Neuronal stem cell (in vitro differentiated cells): ENCODE measurements around the gene ABLIM3.
A peak's percentile ranks its signal among the peaks of the same experiment; 100 is the strongest.
"Not testable (repeated sequence)": the region's sequence is repeated elsewhere in the genome, so short reads cannot be mapped to it uniquely, and the experiment has no call there.

Experiments
- DNase-seq: peaks from one replicate; pipeline ENCODE4 v3.0.0-alpha.2; 2013; ENCODE audit warnings: low spot score
- H2AFZ ChIP-seq: one replicate; pipeline ENCODE4 v1.6.1; 2013; ENCODE audit warnings: mild to moderate bottlenecking, low read length, inconsistent platforms
- H2AK5ac ChIP-seq: 2 replicates; pipeline ENCODE4 v1.6.1; 2013; ENCODE audit warnings: low read depth, mild to moderate bottlenecking, inconsistent platforms, low read length, moderate library complexity, mixed read lengths
- H2BK120ac ChIP-seq: 2 replicates; pipeline ENCODE4 v1.6.1; 2013; ENCODE audit warnings: low read depth, mild to moderate bottlenecking, inconsistent platforms, low read length, moderate library complexity, mixed read lengths
- H2BK12ac ChIP-seq: one replicate; pipeline ENCODE4 v1.6.1; 2013; ENCODE audit warnings: low read length, inconsistent platforms
- H2BK15ac ChIP-seq: 2 replicates; pipeline ENCODE4 v1.6.1; 2013; ENCODE audit warnings: mild to moderate bottlenecking, low read length, inconsistent platforms, mixed read lengths
- H2BK5ac ChIP-seq: one replicate; pipeline ENCODE4 v1.6.1; 2013; ENCODE audit warnings: inconsistent platforms, mild to moderate bottlenecking, low read length, moderate library complexity
- H3K14ac ChIP-seq: one replicate; pipeline ENCODE4 v1.6.1; 2013; ENCODE audit warnings: low read length, inconsistent platforms
- H3K18ac ChIP-seq: 2 replicates; pipeline ENCODE4 v1.6.1; 2013; ENCODE audit warnings: low read length, inconsistent platforms
- H3K23ac ChIP-seq: 2 replicates; pipeline ENCODE4 v1.6.1; 2013; ENCODE audit warnings: low read depth, mild to moderate bottlenecking, mixed read lengths, low read length, inconsistent platforms; ENCODE audit not compliant: poor library complexity
- H3K27ac ChIP-seq: replicated peaks from 3 replicates; pipeline ENCODE4 v1.5.1; 2013; ENCODE audit warnings: low read length, inconsistent platforms
- H3K27me3 ChIP-seq, 3 experiments: 2 replicates each; pipeline ENCODE4 v1.6.1; 2013; ENCODE audit warnings: low read length in 3 of 3, mild to moderate bottlenecking in 2 of 3, inconsistent platforms in 1 of 3, low read depth in 1 of 3, mixed read lengths in 1 of 3, moderate library complexity in 1 of 3; ENCODE audit not compliant: control insufficient read depth in 3 of 3, insufficient read depth in 3 of 3
- H3K36me3 ChIP-seq, 2 donors: replicated peaks in 1 of 2; 2 replicates each; pipeline ENCODE4 v1.6.1; 2013; ENCODE audit warnings: low read length in 2 of 2; ENCODE audit not compliant: control insufficient read depth in 2 of 2, insufficient read depth in 2 of 2
- H3K4ac ChIP-seq: 2 replicates; pipeline ENCODE4 v1.6.1; 2013; ENCODE audit warnings: inconsistent platforms, mild to moderate bottlenecking, low read length, moderate library complexity
- H3K4me1 ChIP-seq, 2 donors: 1 replicate in 1 of 2; 2 replicates in 1 of 2; pipeline ENCODE4 v1.6.1; 2013; ENCODE audit warnings: low read length in 2 of 2, low read depth in 1 of 2; ENCODE audit not compliant: control insufficient read depth in 2 of 2, insufficient read depth in 1 of 2
- H3K4me2 ChIP-seq: one replicate; pipeline ENCODE4 v1.6.1; 2013; ENCODE audit warnings: mild to moderate bottlenecking, low read length, inconsistent platforms; ENCODE audit not compliant: insufficient read depth, poor library complexity, severe bottlenecking
- H3K4me3 ChIP-seq, 2 donors: 2 replicates each; pipeline ENCODE4 v1.5.1; 2013; ENCODE audit warnings: low read length in 2 of 2, mild to moderate bottlenecking in 2 of 2, inconsistent platforms in 1 of 2, moderate library complexity in 1 of 2
- H3K79me1 ChIP-seq: one replicate; pipeline ENCODE4 v1.6.1; 2013; ENCODE audit warnings: low read depth, mild to moderate bottlenecking, inconsistent platforms, low read length, moderate library complexity
- H3K9ac ChIP-seq: one replicate; pipeline ENCODE4 v1.6.1; 2013; ENCODE audit warnings: mild to moderate bottlenecking, low read depth, low read length, inconsistent platforms; ENCODE audit not compliant: poor library complexity
- H3K9me3 ChIP-seq, 2 donors: replicated peaks in 1 of 2; 2 replicates each; pipeline versions ENCODE3 to v1.6.1; 2013; ENCODE audit warnings: low read length in 2 of 2, mild to moderate bottlenecking in 2 of 2, inconsistent platforms in 1 of 2, low read depth in 1 of 2, mixed read lengths in 1 of 2, moderate library complexity in 1 of 2; ENCODE audit not compliant: control insufficient read depth in 2 of 2, insufficient read depth in 1 of 2
- H4K8ac ChIP-seq: one replicate; pipeline ENCODE4 v1.6.1; 2013; ENCODE audit warnings: low read depth, mild to moderate bottlenecking, inconsistent platforms, low read length, moderate library complexity
- H4K91ac ChIP-seq: one replicate; pipeline ENCODE4 v1.6.1; 2013; ENCODE audit warnings: low read length, low read depth, mild to moderate bottlenecking, inconsistent platforms; ENCODE audit not compliant: poor library complexity
- WGBS, 2 donors: extraction: QIAGEN DNeasy Blood & Tissue Kit; methylation state at CpG; one replicate each; pipeline ENCODE4 v1.1.7; 2013; ENCODE audit warnings: missing lambda C conversion rate in 2 of 2, mixed read lengths in 1 of 2; ENCODE audit not compliant: insufficient read length in 2 of 2, insufficient replicate concordance in 1 of 2; ENCODE audit errors: extremely low coverage in 2 of 2; 5-methylcytosine and 5-hydroxymethylcytosine counted together

The ABLIM3 gene

GRCh38 chr5:149271716-149272563, 130.6 kb downstream of the ABLIM3 start, which contains the start of gene AFAP1L1:
TSS of gene AFAP1L1 (plus strand) at chr5:149271859. CDS start at chr5:149271969, 110 bp downstream.
- H3K4me3 ChIP-seq = peak within 1 kb of the TSS; percentile 46 to 84
- peak within 1 kb of the TSS; percentile 64 for H3K9ac ChIP-seq
- H4K8ac ChIP-seq = no peak within 1 kb of the TSS
- no peak within 1 kb of the TSS for H2BK5ac ChIP-seq
- H4K91ac ChIP-seq = no peak within 1 kb of the TSS
- no peak within 1 kb of the TSS for H3K27ac ChIP-seq
- peak within 1 kb of the TSS; percentile 63 for H2BK15ac ChIP-seq
- WGBS, 2 donors = no CpG with 5 or more reads among the region's 81 CpGs
- peak; percentile 23 for DNase-seq
- H3K14ac ChIP-seq = no peak within 1 kb of the TSS
- peak within 1 kb of the TSS; percentile 95 for H2AFZ ChIP-seq
- H3K36me3 ChIP-seq = no peaks in the 10 kb centered on the region
- no peaks in the 10 kb centered on the region for H3K79me1 ChIP-seq
- H3K23ac ChIP-seq = no peak within 1 kb of the TSS
- H2AK5ac ChIP-seq = no peak within 1 kb of the TSS
- H3K4me2 ChIP-seq = peak within 1 kb of the TSS; percentile 87
- H3K27me3 ChIP-seq = peaks cover 7 to 56% (median 31%) of the 10 kb centered on the region in 3 experiments
- H2BK120ac ChIP-seq = no peak within 1 kb of the TSS
- peaks cover 3% of the 10 kb centered on the region in 2 donors for H3K4me1 ChIP-seq
- H3K9me3 ChIP-seq = peaks cover 2 to 5% of the 10 kb centered on the region in 2 donors
- H2BK12ac ChIP-seq = no peak within 1 kb of the TSS
- no peak within 1 kb of the TSS for H3K4ac ChIP-seq
- peak within 1 kb of the TSS; percentile 88 for H3K18ac ChIP-seq

- not testable (repeated sequence) for H3K18ac ChIP-seq, H4K91ac ChIP-seq, H2AFZ ChIP-seq, H2BK15ac ChIP-seq, H2BK120ac ChIP-seq, H4K8ac ChIP-seq, H3K14ac ChIP-seq, H3K36me3 ChIP-seq, H3K4me3 ChIP-seq, H2BK5ac ChIP-seq, H2BK12ac ChIP-seq, DNase-seq, H3K4me1 ChIP-seq, H3K4ac ChIP-seq, H2AK5ac ChIP-seq, H3K9ac ChIP-seq, H3K27ac ChIP-seq, H3K79me1 ChIP-seq, H3K9me3 ChIP-seq, H3K23ac ChIP-seq
- no CpG with 5 or more reads among the region's 16 CpGs for WGBS, 2 donors
- Histone ChIP-seq H3K27me3 (peaks cover 7 to 62% (median 31%) of the 10 kb centered on the region in 3 experiments), H3K4me2 (peak overlapping the region; percentile 87)
These were observed 131.5 kb downstream of the ABLIM3 start for GRCh38 chr5:149272781-149273180.

- Histone ChIP-seq H3K4me3 (no peak overlapping the region), H2BK12ac (no peak overlapping the region), H4K8ac (no peak overlapping the region), H2BK5ac (no peak overlapping the region), H3K9ac (no peak overlapping the region), H3K9me3 (peaks cover 2 to 5% of the 10 kb centered on the region in 2 donors), H2AK5ac (no peak overlapping the region), H2AFZ (no peak overlapping the region), H3K4me2 (no peak overlapping the region), H2BK120ac (no peak overlapping the region), H3K23ac (no peak overlapping the region), H3K79me1 (no peaks in the 10 kb centered on the region), H3K14ac (no peak overlapping the region), H4K91ac (no peak overlapping the region), H3K27me3 (peaks cover 7 to 64% (median 31%) of the 10 kb centered on the region in 3 experiments), H3K36me3 (no peaks in the 10 kb centered on the region), H2BK15ac (no peak overlapping the region), H3K27ac (no peak overlapping the region), H3K4ac (no peak overlapping the region), H3K18ac (no peak overlapping the region), H3K4me1 (peaks cover 3% of the 10 kb centered on the region in 2 donors)
- WGBS, 2 donors = no CpG with 5 or more reads among the region's 5 CpGs
- no peak for DNase-seq
These were observed 131.9 kb downstream of the ABLIM3 start for GRCh38 chr5:149273237-149273636.

- Histone ChIP-seq H2BK120ac (no peak overlapping the region), H2BK15ac (no peak overlapping the region), H3K23ac (no peak overlapping the region), H3K4ac (no peak overlapping the region), H3K9ac (no peak overlapping the region), H4K8ac (no peak overlapping the region), H4K91ac (no peak overlapping the region), H3K4me3 (no peak overlapping the region), H3K27me3 (peaks cover 7 to 69% (median 31%) of the 10 kb centered on the region in 3 experiments), H3K79me1 (no peaks in the 10 kb centered on the region), H3K36me3 (no peaks in the 10 kb centered on the region), H3K4me1 (peaks cover 3% of the 10 kb centered on the region in 2 donors), H2AK5ac (no peak overlapping the region), H3K9me3 (no peaks in the 10 kb centered on the region), H2BK12ac (no peak overlapping the region), H2AFZ (no peak overlapping the region), H2BK5ac (no peak overlapping the region), H3K18ac (no peak overlapping the region), H3K4me2 (no peak overlapping the region), H3K27ac (no peak overlapping the region), H3K14ac (no peak overlapping the region)
- WGBS, 2 donors = no CpG with 5 or more reads among the region's 3 CpGs
- DNase-seq = no peak
These were observed 132.7 kb downstream of the ABLIM3 start for GRCh38 chr5:149273950-149274349.
